Spleen (tissue), 7 donors: ENCODE data around the gene CYP51A1.

ENCODE experiments used
- CTCF ChIP-seq, 11 experiments: fragments of 200-600 bp in 7 of 11; fragments of 450-650 bp in 4 of 11; sonication (generic) in 4 of 11; IDR thresholded peaks in 8 of 11; conservative IDR thresholded peaks in 3 of 11; 1 replicate in 7 of 11; 2 replicates in 4 of 11; pipeline versions ENCODE4 v1.4.0 to v1.8.0; 2016 to 2021; ENCODE audit warnings: antibody characterized with exemption in 11 of 11, inconsistent platforms in 4 of 11, mild to moderate bottlenecking in 1 of 11
- POLR2A ChIP-seq, 3 donors: fragments of 450-650 bp; IDR thresholded peaks; one replicate each; pipeline ENCODE4 v1.5.1; 2017; ENCODE audit warnings: antibody characterized with exemption in 3 of 3, mild to moderate bottlenecking in 1 of 3
- POLR2AphosphoS5 ChIP-seq, 3 donors: sonication (generic); formaldehyde crosslinking; IDR thresholded peaks; one replicate each; pipeline ENCODE4 v1.5.1; 2017; ENCODE audit warnings: antibody characterized with exemption in 3 of 3
- donor health status: DM: no; HTN: no; CAD: no; lungs with moderate emphysema.
- donor health status: DM: no; HTN: no; CAD: no.
- donor health status: DM: no; HTN: no; CAD: no.

- TF ChIP-seq CTCF (IDR thresholded peaks at IDR 0.05 in 8 of 11, conservative IDR thresholded peaks at IDR 0.05 in 3 of 11) (no peak), POLR2AphosphoS5 (IDR thresholded peaks at IDR 0.05) (no peak), POLR2A (IDR thresholded peaks at IDR 0.05) (no peak)
Measured at GRCh38 chr7:92141161-92141560, 6.9 kb upstream of the CYP51A1 start.
